Prostate gland (tissue), 2 donors: ENCODE data around the gene BTG3.

Source experiments
- POLR2A ChIP-seq: fragments of 450-650 bp; IDR thresholded peaks from one replicate; pipeline ENCODE4 v1.6.1; 2016; ENCODE audit warnings: antibody characterized with exemption, mild to moderate bottlenecking
- POLR2AphosphoS5 ChIP-seq: sonication (generic); formaldehyde crosslinking; IDR thresholded peaks from one replicate; pipeline ENCODE4 v1.6.1; 2017; ENCODE audit warnings: antibody characterized with exemption
- TF ChIP-seq, protein P1 (sequence below), 4 experiments: fragments of 200-600 bp in 2 of 4; fragments of 450-650 bp in 2 of 4; sonication (generic) in 2 of 4; IDR thresholded peaks; 1 replicate in 3 of 4; 2 replicates in 1 of 4; pipeline ENCODE4 v1.5.1; 2016 to 2019; ENCODE audit warnings: antibody characterized with exemption in 4 of 4, mild to moderate bottlenecking in 2 of 4, moderate library complexity in 2 of 4

DNA sequence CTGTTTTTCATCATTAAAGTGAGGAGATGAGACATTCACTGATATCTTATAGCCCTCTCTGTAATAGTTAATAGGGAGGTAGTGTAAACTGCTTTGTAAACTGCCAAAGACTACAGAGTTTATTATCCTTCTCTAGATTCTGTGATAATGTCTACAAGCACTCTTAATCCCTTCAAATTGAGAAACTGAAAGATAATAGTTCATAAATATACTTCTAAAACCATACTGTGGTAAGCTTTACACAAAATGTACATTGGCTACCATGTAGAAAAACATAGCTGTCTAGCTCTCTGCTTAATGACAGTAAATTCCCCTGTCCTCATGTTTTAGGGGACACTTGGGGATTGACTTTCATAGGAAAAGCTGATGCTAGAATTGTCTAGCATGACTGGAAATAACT, 60.3 kb downstream of the BTG3 start:
- TF ChIP-seq, protein P1, sequence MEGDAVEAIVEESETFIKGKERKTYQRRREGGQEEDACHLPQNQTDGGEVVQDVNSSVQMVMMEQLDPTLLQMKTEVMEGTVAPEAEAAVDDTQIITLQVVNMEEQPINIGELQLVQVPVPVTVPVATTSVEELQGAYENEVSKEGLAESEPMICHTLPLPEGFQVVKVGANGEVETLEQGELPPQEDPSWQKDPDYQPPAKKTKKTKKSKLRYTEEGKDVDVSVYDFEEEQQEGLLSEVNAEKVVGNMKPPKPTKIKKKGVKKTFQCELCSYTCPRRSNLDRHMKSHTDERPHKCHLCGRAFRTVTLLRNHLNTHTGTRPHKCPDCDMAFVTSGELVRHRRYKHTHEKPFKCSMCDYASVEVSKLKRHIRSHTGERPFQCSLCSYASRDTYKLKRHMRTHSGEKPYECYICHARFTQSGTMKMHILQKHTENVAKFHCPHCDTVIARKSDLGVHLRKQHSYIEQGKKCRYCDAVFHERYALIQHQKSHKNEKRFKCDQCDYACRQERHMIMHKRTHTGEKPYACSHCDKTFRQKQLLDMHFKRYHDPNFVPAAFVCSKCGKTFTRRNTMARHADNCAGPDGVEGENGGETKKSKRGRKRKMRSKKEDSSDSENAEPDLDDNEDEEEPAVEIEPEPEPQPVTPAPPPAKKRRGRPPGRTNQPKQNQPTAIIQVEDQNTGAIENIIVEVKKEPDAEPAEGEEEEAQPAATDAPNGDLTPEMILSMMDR (IDR thresholded peaks at IDR 0.05): no peak
- TF ChIP-seq POLR2AphosphoS5: no peak
- no peak for TF ChIP-seq POLR2A
